ENCODE data around the gene DIPK1C.

The DIPK1C gene

GRCh38 chr18:74479486-74480148 is 22.5 kb upstream of the DIPK1C start:
- Histone ChIP-seq H3K27me3 (ENCODE audit: control insufficient read depth, low read length) (no peaks in the 10 kb centered on the region), H3K9me3 (ENCODE audit: control insufficient read depth, insufficient read depth, low read length) (no peaks in the 10 kb centered on the region), H3K79me2 (ENCODE audit: control insufficient read depth, low read length) (no peaks in the 10 kb centered on the region), H3K27ac (ENCODE audit: low read depth, low read length) (no peak overlapping the region), H3K36me3 (ENCODE audit: control insufficient read depth, low read length) (no peaks in the 10 kb centered on the region), H3K4me1 (ENCODE audit: control insufficient read depth, low read length) (no peaks in the 10 kb centered on the region), H3K4me2 (ENCODE audit: low read length) (no peak overlapping the region), H4K20me1 (ENCODE audit: control insufficient read depth, insufficient read depth, low read depth, low read length) (no peaks in the 10 kb centered on the region), H3K4me3 (ENCODE audit: low read length) (no peak overlapping the region), H3F3A (ENCODE audit: control insufficient read depth, insufficient read depth) (no peaks in the 10 kb centered on the region), H3K9me2 (replicated peaks; ENCODE audit: control insufficient read depth, low read length) (no peaks in the 10 kb centered on the region)
- TF ChIP-seq CTCF (IDR thresholded peaks at IDR 0.05; ENCODE audit: low read depth, low read length, poor library complexity, severe bottlenecking) (no peak), EZH2phosphoT487 (IDR thresholded peaks at IDR 0.05; ENCODE audit: borderline replicate concordance, low read length) (no peak)

- TF ChIP-seq EZH2phosphoT487 (IDR thresholded peaks at IDR 0.05; ENCODE audit: borderline replicate concordance, low read length) (no peak), CTCF (IDR thresholded peaks at IDR 0.05; ENCODE audit: low read depth, low read length, poor library complexity, severe bottlenecking) (no peak)
Observed at GRCh38 chr18:74478880-74479279, 21.8 kb upstream of the DIPK1C start.

GRCh38 chr18:74478316-74478715 is 21.2 kb upstream of the DIPK1C start:
- Histone ChIP-seq H3F3A (ENCODE audit: control insufficient read depth, insufficient read depth) (no peaks in the 10 kb centered on the region), H3K4me3 (ENCODE audit: low read length) (no peak overlapping the region), H3K4me2 (ENCODE audit: low read length) (no peak overlapping the region), H4K20me1 (ENCODE audit: control insufficient read depth, insufficient read depth, low read depth, low read length) (no peaks in the 10 kb centered on the region), H3K9me3 (ENCODE audit: control insufficient read depth, insufficient read depth, low read length) (no peaks in the 10 kb centered on the region), H3K9me2 (replicated peaks; ENCODE audit: control insufficient read depth, low read length) (no peaks in the 10 kb centered on the region), H3K4me1 (ENCODE audit: control insufficient read depth, low read length) (no peaks in the 10 kb centered on the region), H3K36me3 (ENCODE audit: control insufficient read depth, low read length) (no peaks in the 10 kb centered on the region), H3K79me2 (ENCODE audit: control insufficient read depth, low read length) (no peaks in the 10 kb centered on the region), H3K27ac (ENCODE audit: low read depth, low read length) (no peak overlapping the region), H3K27me3 (ENCODE audit: control insufficient read depth, low read length) (0 out of 2 replicates have a peak, but pooled peaks cover 2% of the 10 kb centered on the region)
- TF ChIP-seq CTCF (IDR thresholded peaks at IDR 0.05; ENCODE audit: low read depth, low read length, poor library complexity, severe bottlenecking) (no peak), EZH2phosphoT487 (IDR thresholded peaks at IDR 0.05; ENCODE audit: borderline replicate concordance, low read length) (no peak)

More at GRCh38 chr18:74478880-74479279, 21.8 kb upstream of the DIPK1C start:
- Histone ChIP-seq H3K4me2 (ENCODE audit: low read length) (no peak overlapping the region), H3K4me3 (ENCODE audit: low read length) (no peak overlapping the region), H3K79me2 (ENCODE audit: control insufficient read depth, low read length) (no peaks in the 10 kb centered on the region), H3K27me3 (ENCODE audit: control insufficient read depth, low read length) (0 out of 2 replicates have a peak, but pooled peaks cover 2% of the 10 kb centered on the region), H3F3A (ENCODE audit: control insufficient read depth, insufficient read depth) (no peaks in the 10 kb centered on the region), H3K4me1 (ENCODE audit: control insufficient read depth, low read length) (no peaks in the 10 kb centered on the region), H3K9me2 (replicated peaks; ENCODE audit: control insufficient read depth, low read length) (no peaks in the 10 kb centered on the region), H3K9me3 (ENCODE audit: control insufficient read depth, insufficient read depth, low read length) (no peaks in the 10 kb centered on the region), H3K27ac (ENCODE audit: low read depth, low read length) (no peak overlapping the region), H3K36me3 (ENCODE audit: control insufficient read depth, low read length) (no peaks in the 10 kb centered on the region), H4K20me1 (ENCODE audit: control insufficient read depth, insufficient read depth, low read depth, low read length) (no peaks in the 10 kb centered on the region)

Data from DOHH2 (cell line).